Activated CD8-positive, alpha-beta T cell treated with anti-CD3 and anti-CD28 coated beads for 36 hours (primary cell): ENCODE data around the gene RIBC1. TPM values are rescaled to one million over a fixed set of nuclear protein-coding genes. Genes with fewer than 3 reads are reported as not detected.
"Not testable (repeated sequence)": the region's sequence is repeated elsewhere in the genome, so short reads cannot be mapped to it uniquely, and the experiment has no call there.

Experiments
- ATAC-seq: fragments of 200-7000 bp; cut with Tn5 transposase; one replicate; pipeline ENCODE4 v1.10.0; 2021; ENCODE audit warnings: mild to moderate bottlenecking, moderate library complexity
- CTCF ChIA-PET: fragments of 350-600 bp; sonication (Branson Sonifier 250); formaldehyde crosslinking; loops from one replicate; lab custom pipeline; 2021; ENCODE audit warnings: antibody characterized with exemption; lab: Charles Lee
- POLR2A ChIA-PET: fragments of 350-600 bp; sonication (Branson Sonifier 250); formaldehyde crosslinking; loops from one replicate; lab custom pipeline; 2021; ENCODE audit warnings: antibody characterized with exemption; lab: Charles Lee
- DNase-seq: peaks from one replicate; pipeline ENCODE4 v3.0.0-alpha.2; 2020
- H3K27ac Mint-ChIP-seq: one replicate; pipeline ENCODE4 v1.8.0; 2021; ENCODE audit warnings: mild to moderate bottlenecking, mixed read lengths
- H3K27me3 Mint-ChIP-seq: one replicate; pipeline ENCODE4 v1.8.0; 2021; ENCODE audit warnings: mixed read lengths
- H3K36me3 Mint-ChIP-seq: one replicate; pipeline ENCODE4 v1.8.0; 2021; ENCODE audit warnings: low read depth, mixed read lengths
- H3K4me1 Mint-ChIP-seq: one replicate; pipeline ENCODE4 v1.8.0; 2021; ENCODE audit warnings: low read depth, mixed read lengths
- H3K4me3 Mint-ChIP-seq: one replicate; pipeline ENCODE4 v1.8.0; 2021; ENCODE audit warnings: mild to moderate bottlenecking, moderate library complexity, mixed read lengths
- H3K9me3 Mint-ChIP-seq: one replicate; pipeline ENCODE4 v1.8.0; 2021; ENCODE audit warnings: mixed read lengths
- intact Hi-C: fragments of 100-400 bp; cut with micrococcal nuclease; formaldehyde crosslinking; loops from one replicate; pipeline ENCODE4 v1.10.0; 2022
- total RNA-seq, 2 experiments: library from RNA; stranded (reverse); gene quantifications; one replicate each; pipeline ENCODE4 v1.2.3, GENCODE V29; 2021
- TF ChIP-seq, protein P1 (sequence below): fragments of 200-600 bp; IDR thresholded peaks from one replicate; pipeline ENCODE4 v1.8.0; 2022; ENCODE audit warnings: antibody characterized with exemption, mild to moderate bottlenecking

RIBC1 gene
- total RNA-seq, 2 experiments from 2014 or later: 0.63 to 0.72 TPM

DNA sequence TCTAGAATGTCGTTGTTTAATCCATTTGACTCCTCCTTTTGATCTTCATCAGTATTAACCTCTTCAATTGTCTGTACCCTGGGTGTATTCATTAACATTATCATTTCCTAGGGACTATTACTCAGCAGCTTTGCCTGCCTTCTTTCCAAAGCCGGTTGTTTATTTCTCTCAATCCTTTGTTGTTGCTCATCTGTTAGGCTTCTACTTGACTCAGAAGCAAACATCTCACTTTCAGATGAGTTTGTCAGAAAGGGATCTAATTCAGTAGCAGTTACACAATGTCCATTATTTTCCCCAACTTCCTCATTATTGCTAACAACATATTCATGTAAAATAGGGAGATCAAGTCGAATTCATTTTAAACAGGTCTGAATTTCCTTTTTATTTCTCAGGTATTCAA lies 33.6 kb downstream of the RIBC1 start:
- Mint-ChIP-seq H3K4me3 (no peak overlapping the region), H3K27ac (no peak overlapping the region), H3K4me1 (no peaks in the 10 kb centered on the region), H3K9me3 (no peaks in the 10 kb centered on the region), H3K27me3 (peaks cover 3% of the 10 kb centered on the region), H3K36me3 (no peaks in the 10 kb centered on the region)
- intact Hi-C loops: no loop called here
- TF ChIP-seq, protein P1, sequence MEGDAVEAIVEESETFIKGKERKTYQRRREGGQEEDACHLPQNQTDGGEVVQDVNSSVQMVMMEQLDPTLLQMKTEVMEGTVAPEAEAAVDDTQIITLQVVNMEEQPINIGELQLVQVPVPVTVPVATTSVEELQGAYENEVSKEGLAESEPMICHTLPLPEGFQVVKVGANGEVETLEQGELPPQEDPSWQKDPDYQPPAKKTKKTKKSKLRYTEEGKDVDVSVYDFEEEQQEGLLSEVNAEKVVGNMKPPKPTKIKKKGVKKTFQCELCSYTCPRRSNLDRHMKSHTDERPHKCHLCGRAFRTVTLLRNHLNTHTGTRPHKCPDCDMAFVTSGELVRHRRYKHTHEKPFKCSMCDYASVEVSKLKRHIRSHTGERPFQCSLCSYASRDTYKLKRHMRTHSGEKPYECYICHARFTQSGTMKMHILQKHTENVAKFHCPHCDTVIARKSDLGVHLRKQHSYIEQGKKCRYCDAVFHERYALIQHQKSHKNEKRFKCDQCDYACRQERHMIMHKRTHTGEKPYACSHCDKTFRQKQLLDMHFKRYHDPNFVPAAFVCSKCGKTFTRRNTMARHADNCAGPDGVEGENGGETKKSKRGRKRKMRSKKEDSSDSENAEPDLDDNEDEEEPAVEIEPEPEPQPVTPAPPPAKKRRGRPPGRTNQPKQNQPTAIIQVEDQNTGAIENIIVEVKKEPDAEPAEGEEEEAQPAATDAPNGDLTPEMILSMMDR: no peak
- DNase-seq (no peak), ATAC-seq (no peak)
- CTCF ChIA-PET: interaction anchor here (1.2 kb wide), 1 partner anchor 143 kb away, joined by 4 read pairs; no protein-coding TSS in a partner anchor
- POLR2A ChIA-PET: no interaction called here

DNA sequence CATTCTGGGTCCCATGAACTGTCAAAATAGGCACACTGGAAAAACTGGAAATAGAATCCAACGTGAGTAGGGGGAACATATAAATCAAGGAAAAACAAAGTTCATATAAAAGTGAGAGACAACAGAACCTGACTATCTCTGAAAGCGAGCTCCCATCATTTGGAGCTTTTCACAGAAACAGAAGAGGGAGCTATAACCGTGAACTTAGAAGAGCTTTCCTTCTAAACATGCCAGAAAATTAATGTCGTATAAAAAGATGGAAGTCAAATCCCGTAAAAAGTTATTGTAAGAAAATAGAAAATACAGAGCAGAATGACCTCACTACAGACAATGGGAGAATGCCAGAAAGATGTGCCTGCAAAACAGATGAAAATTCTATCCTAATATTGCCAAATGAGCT lies 35.4 kb downstream of the RIBC1 start:
- intact Hi-C loops: no loop called here
- Mint-ChIP-seq H3K9me3 (no peaks in the 10 kb centered on the region), H3K4me1 (no peaks in the 10 kb centered on the region), H3K27ac (no peak overlapping the region), H3K27me3 (peaks cover 3% of the 10 kb centered on the region), H3K36me3 (no peaks in the 10 kb centered on the region), H3K4me3 (no peak overlapping the region)
- ChIA-PET CTCF (interaction anchor here (0.6 to 2.2 kb wide), 3 partner anchors 11 to 141 kb away, joined by 3 to 8 read pairs (median 7); no protein-coding TSS in a partner anchor), POLR2A (interaction anchor here (0.6 kb wide), 1 partner anchor 754 kb away, joined by 4 read pairs; no protein-coding TSS in a partner anchor)
- TF ChIP-seq, protein P1: no peak
- ATAC-seq (no peak), DNase-seq (no peak)

DNA sequence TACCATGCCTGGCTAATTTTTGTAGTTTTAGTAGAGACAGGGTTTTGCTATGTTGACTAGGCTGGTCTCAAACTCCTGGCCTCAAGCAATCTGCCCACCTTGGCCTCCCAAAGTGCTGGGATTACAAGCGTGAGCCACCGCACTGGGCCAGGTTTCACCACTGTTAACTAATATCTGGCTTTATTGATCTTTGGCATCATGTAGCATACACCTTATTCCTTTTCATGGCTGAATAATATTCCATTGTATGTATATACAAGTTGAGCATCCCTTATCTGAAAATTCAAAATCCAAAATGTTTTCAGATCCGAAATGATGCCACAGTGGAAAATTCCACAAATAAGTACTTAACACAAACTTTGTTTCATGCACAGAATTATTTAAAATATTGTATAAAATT lies 46.0 kb downstream of the RIBC1 start:
- H3K4me3 Mint-ChIP-seq, intact Hi-C loops, H3K4me1 Mint-ChIP-seq, ATAC-seq, DNase-seq, H3K36me3 Mint-ChIP-seq, CTCF ChIA-PET, POLR2A ChIA-PET, H3K27me3 Mint-ChIP-seq, H3K9me3 Mint-ChIP-seq, H3K27ac Mint-ChIP-seq: not testable (repeated sequence)

DNA sequence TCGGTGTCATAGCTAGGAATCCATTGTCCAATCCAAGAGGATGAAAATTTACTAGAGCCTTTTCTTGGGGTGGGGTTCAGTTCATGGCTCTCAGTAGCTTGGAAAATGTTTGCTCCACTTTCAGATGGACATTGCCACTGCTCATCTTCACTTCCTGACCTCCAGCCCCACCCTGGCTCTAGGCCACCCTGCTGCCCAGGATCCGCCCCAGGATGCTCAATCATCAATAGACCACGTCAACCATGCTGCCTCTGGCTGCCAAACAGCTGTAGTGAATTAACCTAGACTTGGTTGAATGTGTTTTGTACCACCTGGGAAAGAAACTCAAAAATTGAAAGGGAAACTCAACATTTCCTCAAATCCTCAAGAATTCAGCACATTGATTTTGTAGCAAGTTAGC lies 48.7 kb downstream of the RIBC1 start:
- no peak overlapping the region for H3K4me3 Mint-ChIP-seq
- DNase-seq (no peak), ATAC-seq (no peak)
- ChIA-PET CTCF (interaction anchor here (0.7 kb wide), 1 partner anchor 25 kb away, joined by 4 read pairs; no protein-coding TSS in a partner anchor), POLR2A (no interaction called here)
- H3K27me3 Mint-ChIP-seq: peaks cover 5% of the 10 kb centered on the region
- intact Hi-C loops: no loop called here
- no peaks in the 10 kb centered on the region for H3K36me3 Mint-ChIP-seq
- H3K9me3 Mint-ChIP-seq: no peaks in the 10 kb centered on the region
- no peaks in the 10 kb centered on the region for H3K4me1 Mint-ChIP-seq
- TF ChIP-seq, protein P1: no peak
- no peak overlapping the region for H3K27ac Mint-ChIP-seq

DNA sequence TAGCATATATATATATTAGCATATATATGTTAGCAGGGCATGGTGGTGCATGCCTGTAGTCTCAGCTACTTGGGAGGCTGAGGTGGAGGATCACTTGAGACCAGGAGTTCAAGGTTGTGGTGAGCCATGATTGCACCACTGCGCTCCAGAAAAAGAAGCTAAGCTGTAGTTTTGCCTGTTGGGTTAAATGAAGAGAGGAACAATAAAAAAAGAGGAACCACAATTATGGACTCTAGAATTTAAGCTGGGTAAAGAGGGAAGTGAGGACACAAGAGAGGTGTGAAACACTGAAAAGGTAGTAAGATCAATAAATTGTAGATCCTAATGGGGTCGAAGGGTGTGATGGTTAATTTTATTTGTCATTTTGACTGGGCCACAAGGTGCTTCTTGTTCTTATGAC lies 52.0 kb downstream of the RIBC1 start:
- ATAC-seq: no peak
- no peak for DNase-seq
- ChIA-PET CTCF (interaction anchor here (1.6 kb wide), 1 partner anchor 161 kb away, joined by 3 read pairs; no protein-coding TSS in a partner anchor), POLR2A (no interaction called here)
- no peaks in the 10 kb centered on the region for H3K4me1 Mint-ChIP-seq
- H3K9me3 Mint-ChIP-seq: no peaks in the 10 kb centered on the region
- intact Hi-C loops: no loop called here
- no peak overlapping the region for H3K27ac Mint-ChIP-seq
- H3K4me3 Mint-ChIP-seq: no peak overlapping the region
- TF ChIP-seq, protein P1: no peak
- H3K27me3 Mint-ChIP-seq: peaks cover 5% of the 10 kb centered on the region
- no peaks in the 10 kb centered on the region for H3K36me3 Mint-ChIP-seq
